ENCODE results near the gene KCNQ1. TPM values are rescaled to one million over a fixed set of nuclear protein-coding genes. Genes with fewer than 3 reads are reported as not detected.

Gene KCNQ1
- total and polyA plus RNA-seq, 2 of the 13 experiments (the other 11 are each of a cell fraction or from before 2014, with no cell fraction given): 0.02 to 0.08 TPM

- no peak for TF ChIP-seq SRSF4 (IDR thresholded peaks at IDR 0.05; ENCODE audit: low read depth, low read length, poor library complexity, severe bottlenecking)
- peak; percentile 30; the same call in 1 of the 2 replicates for TF ChIP-seq ZFY (CRISPR knock-in tag; IDR thresholded peaks at IDR 0.05)
- 0 out of 2 replicates have a peak, but pooled peaks have one; percentile 25 for TF ChIP-seq ZNF670 (CRISPR knock-in tag; IDR thresholded peaks at IDR 0.05; ENCODE audit: borderline replicate concordance)
- peak; percentile 14; the same call in 1 of the 2 replicates for TF ChIP-seq FOSL2 (CRISPR knock-in tag; IDR thresholded peaks at IDR 0.05)
- peak; percentile 58; the same call in 1 of the 2 replicates for TF ChIP-seq ZNF839 (CRISPR knock-in tag; IDR thresholded peaks at IDR 0.05; ENCODE audit: borderline replicate concordance)
- 0 out of 2 replicates have a peak, but pooled peaks have one; percentile 16 for TF ChIP-seq GABPB1 (CRISPR knock-in tag; IDR thresholded peaks at IDR 0.05)
- no peak for TF ChIP-seq ZNF512B (CRISPR knock-in tag; IDR thresholded peaks at IDR 0.05; ENCODE audit: borderline replicate concordance)
- no peak for TF ChIP-seq SMAD1 (CRISPR knock-in tag; IDR thresholded peaks at IDR 0.05; ENCODE audit: borderline replicate concordance, low read depth)
- no peak for TF ChIP-seq ZBTB34 (CRISPR knock-in tag; IDR thresholded peaks at IDR 0.05)
These were observed 86.6 kb downstream of the KCNQ1 start (continued) for GRCh38 chr11:2531277-2531986.

Measured in HepG2 (cell line).